GM12878 (cell line): Measurements from ENCODE around the gene INHBC. TPM values are rescaled to one million over a fixed set of nuclear protein-coding genes. Genes with fewer than 3 reads are reported as not detected.

Experiments
- ATAC-seq: fragments of 200-7000 bp; cut with Tn5 transposase; 3 replicates; pipeline ENCODE4 v1.9.1; 2020; ENCODE audit warnings: mild to moderate bottlenecking, moderate library complexity
- BruUV-seq: library from RNA; stranded (reverse); fragments of 400-500 nt; replicated peaks from 2 replicates; lab custom pipeline; 2021; lab: Mats Ljungman, UMichigan
- CTCF ChIA-PET: fragments of 300-600 bp; sonication (Branson Sonifier 250); formaldehyde crosslinking; extraction: SDS; loops from one replicate; lab custom pipeline; 2021; ENCODE audit warnings: inconsistent platforms; lab: Yijun Ruan, JAX
- POLR2A ChIA-PET: fragments of 350-600 bp; formaldehyde crosslinking; extraction: SDS; loops from one replicate; lab custom pipeline; 2021; ENCODE audit warnings: inconsistent platforms; lab: Charles Lee
- RAD21 ChIA-PET: fragments of 300-600 bp; sonication (Branson Sonifier 250); formaldehyde crosslinking; loops from one replicate; lab custom pipeline; 2023; ENCODE audit warnings: antibody characterized with exemption; ENCODE audit not compliant: unreplicated experiment; lab: Charles Lee
- SMC1A ChIA-PET: fragments of 300-600 bp; sonication (Branson Sonifier 250); formaldehyde crosslinking; loops from one replicate; lab custom pipeline; 2023; ENCODE audit not compliant: unreplicated experiment, uncharacterized antibody; lab: Charles Lee
- DNase-seq: peaks from one replicate; pipeline ENCODE4 v3.0.0-alpha.2; 2011; ENCODE audit warnings: low read depth, low spot score
- FAIRE-seq: peaks from 3 replicates; lab custom pipeline; 2011; peaks lifted over from hg19 to GRCh38; lab: Jason Lieb, UNC
- H2AFZ ChIP-seq: 2 replicates; pipeline ENCODE4 v1.6.0; 2011; ENCODE audit warnings: low read depth, low read length, control low read depth; ENCODE audit not compliant: control insufficient read depth
- H3K27ac ChIP-seq: 2 replicates; pipeline ENCODE4 v1.5.1; 2011; ENCODE audit warnings: control low read depth; ENCODE audit not compliant: control insufficient read depth, insufficient read depth
- H3K27me3 ChIP-seq, 2 experiments: replicated peaks in 1 of 2; 2 replicates each; pipeline versions ENCODE4 v1.6.0 to v1.6.1; 2011; ENCODE audit warnings: low read length in 1 of 2; ENCODE audit not compliant: control insufficient read depth in 2 of 2, insufficient read depth in 2 of 2
- H3K36me3 ChIP-seq, 2 experiments: 2 replicates each; pipeline ENCODE4 v1.5.1; 2011; ENCODE audit warnings: low read length in 1 of 2; ENCODE audit not compliant: control insufficient read depth in 2 of 2, insufficient read depth in 2 of 2
- H3K4me1 ChIP-seq: 2 replicates; pipeline ENCODE4 v1.6.1; 2011; ENCODE audit warnings: mild to moderate bottlenecking, low read length, moderate library complexity, mixed read lengths; ENCODE audit not compliant: control insufficient read depth, insufficient read depth
- H3K4me2 ChIP-seq: 2 replicates; pipeline ENCODE4 v1.6.0; 2011; ENCODE audit warnings: control low read depth; ENCODE audit not compliant: control insufficient read depth, insufficient read depth
- H3K4me3 ChIP-seq: fragments of 200-600 bp; sonication (generic); 2 replicates; pipeline ENCODE4 v1.5.1; 2016
- H3K79me2 ChIP-seq: 2 replicates; pipeline ENCODE4 v1.6.0; 2011; ENCODE audit warnings: low read length; ENCODE audit not compliant: control insufficient read depth, insufficient read depth
- H3K9ac ChIP-seq: 2 replicates; pipeline ENCODE4 v1.8.0; 2011; ENCODE audit warnings: low read length, control low read depth, mixed read lengths; ENCODE audit not compliant: control insufficient read depth, insufficient read depth
- H3K9me3 ChIP-seq: replicated peaks from 3 replicates; pipeline ENCODE4 v1.5.1; 2011; ENCODE audit warnings: mild to moderate bottlenecking, low read length; ENCODE audit not compliant: control insufficient read depth, insufficient read depth
- H4K20me1 ChIP-seq: 2 replicates; pipeline ENCODE4 v1.6.0; 2011; ENCODE audit not compliant: control insufficient read depth, insufficient read depth
- EED ChIP-seq: sonication (generic); IDR thresholded peaks from 2 replicates; pipeline ENCODE4 v1.6.1; 2016; ENCODE audit warnings: antibody characterized with exemption, low read depth
- HCFC1 ChIP-seq: fragments of 150-350 bp; IDR thresholded peaks from 2 replicates; pipeline ENCODE4 v1.6.1; 2014; ENCODE audit warnings: low read length
- POU2F2 ChIP-seq: IDR thresholded peaks from 3 replicates; pipeline ENCODE4 v1.6.1; 2011; ENCODE audit warnings: low read depth, mild to moderate bottlenecking, low read length, borderline replicate concordance
- ZZZ3 ChIP-seq: IDR thresholded peaks from 2 replicates; pipeline ENCODE4 v1.6.1; 2011; ENCODE audit warnings: low read depth; ENCODE audit not compliant: control insufficient read depth, insufficient read length
- WGBS: methylation state at CpG from one replicate; pipeline ENCODE4 v1.1.6; 2016; ENCODE audit warnings: low lambda C conversion rate; ENCODE audit not compliant: insufficient replicate concordance, insufficient coverage; ENCODE audit errors: missing lambda C conversion rate; 5-methylcytosine and 5-hydroxymethylcytosine counted together
- in situ Hi-C: fragments of 300-500 bp; cut with MboI; formaldehyde crosslinking; loops from 9 replicates; pipeline ENCODE4 v1.14.3; 2018; ENCODE audit warnings: mixed read lengths
- intact Hi-C: fragments of 100-400 bp; cut with micrococcal nuclease; formaldehyde crosslinking; loops from one replicate; pipeline ENCODE4 v1.14.2; 2022; ENCODE audit not compliant: unreplicated experiment
- polyA plus RNA-seq, 11 experiments: library from polyadenylated mRNA; depleted of rRNA in 4 of 11; unstranded in 6 of 11; stranded (reverse) in 5 of 11; fragments of >200 nt; fragmentation: Nextera tagmentation in 4 of 11; fragmentation: Illumina TruSeq in 1 of 11; extraction: Ambion mirVana in 4 of 11; extraction: Trizol in 1 of 11; gene quantifications; 1 replicate in 1 of 11; 2 replicates in 10 of 11; pipeline versions ENCODE4 v1.2.1 to v1.2.3, GENCODE V29; 2011 to 2016; ENCODE audit warnings: inconsistent platforms in 2 of 11, missing spikeins in 2 of 11, low read depth in 1 of 11
- total RNA-seq, 4 experiments: library from RNA; depleted of rRNA in 3 of 4; stranded (reverse); fragments of >200 nt in 3 of 4; fragmentation: Illumina TruSeq in 1 of 4; extraction: Trizol in 1 of 4; gene quantifications; 2 replicates each; pipeline versions ENCODE4 v1.2.1 to v1.2.3, GENCODE V29; 2013 to 2021
- TF ChIP-seq, protein P1 (sequence below): fragments of 150-350 bp; IDR thresholded peaks from 2 replicates; pipeline ENCODE4 v1.6.1; 2016; ENCODE audit warnings: low read depth, low read length

INHBC gene
- total and polyA plus RNA-seq, 10 of the 15 experiments (the other 5 are each of a cell fraction or from before 2014, with no cell fraction given), result 0.04 to 0.22 (median 0.13) TPM; not detected in 5

DNA sequence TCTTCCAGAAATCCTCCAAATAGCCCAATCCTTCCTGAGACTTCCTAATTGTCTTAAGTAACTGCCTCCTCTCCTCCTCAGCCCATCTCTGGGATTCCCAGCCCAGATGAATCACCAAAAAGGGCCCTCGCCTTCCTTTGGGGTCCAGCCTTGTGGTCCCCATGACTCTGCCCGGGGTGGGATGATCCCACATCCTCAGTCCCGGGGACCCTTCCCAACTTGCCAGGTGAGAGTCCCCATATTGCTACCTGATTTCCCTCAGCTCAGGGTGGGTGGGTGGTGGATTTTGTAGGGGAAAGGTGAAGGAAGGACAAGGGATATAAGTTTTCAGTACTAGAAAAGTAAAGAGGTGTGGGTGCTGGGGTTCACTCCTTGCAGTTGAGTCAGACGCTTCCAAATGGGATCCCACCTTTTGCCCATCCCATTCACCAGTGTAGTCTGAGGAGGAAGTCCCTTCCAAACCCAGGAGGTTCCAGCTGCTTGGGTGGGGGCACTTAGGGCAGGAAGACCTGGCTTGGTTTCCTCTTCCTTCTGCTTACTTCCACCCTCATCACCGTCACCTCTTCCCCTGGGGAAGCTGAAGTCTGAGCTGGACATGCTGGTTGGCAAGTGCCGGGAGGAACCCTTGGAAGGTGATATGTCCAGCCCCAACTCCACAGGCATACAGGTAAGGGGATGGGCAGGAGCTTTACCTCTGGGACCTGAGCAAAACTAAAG lies 30.6 kb downstream of the INHBC start:
- H2AFZ ChIP-seq, result no peak overlapping the region
- TF ChIP-seq POU2F2 (no peak), HCFC1 (no peak), EED (no peak), ZZZ3 (no peak)
- TF ChIP-seq, protein P1, sequence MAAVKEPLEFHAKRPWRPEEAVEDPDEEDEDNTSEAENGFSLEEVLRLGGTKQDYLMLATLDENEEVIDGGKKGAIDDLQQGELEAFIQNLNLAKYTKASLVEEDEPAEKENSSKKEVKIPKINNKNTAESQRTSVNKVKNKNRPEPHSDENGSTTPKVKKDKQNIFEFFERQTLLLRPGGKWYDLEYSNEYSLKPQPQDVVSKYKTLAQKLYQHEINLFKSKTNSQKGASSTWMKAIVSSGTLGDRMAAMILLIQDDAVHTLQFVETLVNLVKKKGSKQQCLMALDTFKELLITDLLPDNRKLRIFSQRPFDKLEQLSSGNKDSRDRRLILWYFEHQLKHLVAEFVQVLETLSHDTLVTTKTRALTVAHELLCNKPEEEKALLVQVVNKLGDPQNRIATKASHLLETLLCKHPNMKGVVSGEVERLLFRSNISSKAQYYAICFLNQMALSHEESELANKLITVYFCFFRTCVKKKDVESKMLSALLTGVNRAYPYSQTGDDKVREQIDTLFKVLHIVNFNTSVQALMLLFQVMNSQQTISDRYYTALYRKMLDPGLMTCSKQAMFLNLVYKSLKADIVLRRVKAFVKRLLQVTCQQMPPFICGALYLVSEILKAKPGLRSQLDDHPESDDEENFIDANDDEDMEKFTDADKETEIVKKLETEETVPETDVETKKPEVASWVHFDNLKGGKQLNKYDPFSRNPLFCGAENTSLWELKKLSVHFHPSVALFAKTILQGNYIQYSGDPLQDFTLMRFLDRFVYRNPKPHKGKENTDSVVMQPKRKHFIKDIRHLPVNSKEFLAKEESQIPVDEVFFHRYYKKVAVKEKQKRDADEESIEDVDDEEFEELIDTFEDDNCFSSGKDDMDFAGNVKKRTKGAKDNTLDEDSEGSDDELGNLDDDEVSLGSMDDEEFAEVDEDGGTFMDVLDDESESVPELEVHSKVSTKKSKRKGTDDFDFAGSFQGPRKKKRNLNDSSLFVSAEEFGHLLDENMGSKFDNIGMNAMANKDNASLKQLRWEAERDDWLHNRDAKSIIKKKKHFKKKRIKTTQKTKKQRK, result no peak
- no TSS peak for BruUV-seq
- intact Hi-C loops, result no loop called here
- FAIRE-seq (no peak), DNase-seq (no peak), ATAC-seq (no peak)
- no peak overlapping the region for H3K27ac ChIP-seq
- H3K79me2 ChIP-seq, result no peaks in the 10 kb centered on the region
- peaks cover 0 to 7% of the 10 kb centered on the region in 2 experiments; a peak in 1 of 4 replicates for H3K36me3 ChIP-seq
- H3K4me2 ChIP-seq, result no peak overlapping the region
- in situ Hi-C loops, result no loop called here
- SMC1A ChIA-PET, result interaction anchor here (1.0 to 1.8 kb wide), 2 partner anchors 12 to 177 kb away, joined by 3 to 5 read pairs; no protein-coding TSS in a partner anchor
- H3K4me3 ChIP-seq, result no peak overlapping the region
- no peaks in the 10 kb centered on the region for H3K9me3 ChIP-seq
- CTCF ChIA-PET, result interaction anchor here (1.0 to 2.1 kb wide), 5 partner anchors 9 to 220 kb away, joined by 3 to 8 read pairs (median 3); partner anchors contain the start of gene INHBE
- H3K27me3 ChIP-seq, result 0 out of 4 replicates have a peak, but pooled peaks cover 0 to 4% of the 10 kb centered on the region in 2 experiments
- H3K9ac ChIP-seq, result no peak overlapping the region
- peaks cover 31% of the 10 kb centered on the region for H3K4me1 ChIP-seq
- RAD21 ChIA-PET, result interaction anchor here (1.0 kb wide), 2 partner anchors 9 to 10 kb away, joined by 3 read pairs; partner anchors contain the start of gene INHBE
- WGBS, result 86% methylated on average over 6 of the region's 6 CpGs
- 0 out of 2 replicates have a peak, but pooled peaks cover 2% of the 10 kb centered on the region for H4K20me1 ChIP-seq
- POLR2A ChIA-PET, result interaction anchor here (1.1 to 1.8 kb wide), 4 partner anchors 12 to 75 kb away, joined by 3 to 8 read pairs (median 4); partner anchors contain the start of genes ARHGAP9 and DDIT3
